RKO (cell line): ENCODE data around the gene SEZ6.
A peak's percentile ranks its signal among the peaks of the same experiment; 100 is the strongest.

Source experiments
- DNase-seq: peaks from one replicate; pipeline ENCODE4 v3.0.0-alpha.2; 2016; ENCODE audit warnings: low spot score

The SEZ6 gene

GRCh38 chr17:29034510-29034909 lies 28.7 kb upstream of the SEZ6 start:
- no peak for DNase-seq

DNA sequence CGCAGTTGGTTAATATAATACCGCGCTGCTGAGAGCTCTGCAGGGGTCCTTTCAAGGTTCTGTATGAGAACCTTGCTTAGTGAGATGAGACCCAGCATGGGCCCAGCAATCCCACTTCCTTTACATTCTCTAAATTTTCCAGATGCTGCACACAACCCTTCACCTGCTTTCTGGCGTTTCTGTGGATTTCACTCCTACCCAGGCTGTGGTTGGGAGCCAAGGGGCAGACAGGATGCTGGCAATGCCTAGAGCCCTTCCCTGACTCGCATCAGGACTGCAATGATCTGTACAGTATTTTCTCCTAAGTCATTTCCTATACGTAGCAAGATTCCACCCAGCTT lies 27.0 kb upstream of the SEZ6 start:
- no peak for DNase-seq

GRCh38 chr17:29032013-29032856 lies 26.4 kb upstream of the SEZ6 start:
- no peak for DNase-seq

DNA sequence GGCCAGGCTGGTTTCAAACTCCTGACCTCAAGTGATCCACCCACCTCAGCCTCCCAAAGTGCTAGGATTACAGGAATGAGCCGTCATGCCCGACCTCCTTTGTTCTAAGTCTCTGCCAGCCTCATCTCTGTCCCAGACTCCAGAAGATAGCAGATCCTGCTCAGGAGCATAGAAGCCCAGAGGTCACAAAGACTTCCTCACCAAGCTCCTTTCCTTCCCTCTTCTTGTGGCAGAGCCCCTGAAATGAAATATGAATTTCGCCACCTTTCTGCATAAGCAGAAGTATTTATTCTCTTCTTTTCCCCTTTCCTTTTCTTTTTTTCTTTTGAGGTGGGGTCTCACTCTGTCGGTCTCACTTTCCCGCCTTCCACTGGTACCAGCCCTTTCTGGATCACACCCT lies 25.7 kb upstream of the SEZ6 start:
- no peak for DNase-seq

DNA sequence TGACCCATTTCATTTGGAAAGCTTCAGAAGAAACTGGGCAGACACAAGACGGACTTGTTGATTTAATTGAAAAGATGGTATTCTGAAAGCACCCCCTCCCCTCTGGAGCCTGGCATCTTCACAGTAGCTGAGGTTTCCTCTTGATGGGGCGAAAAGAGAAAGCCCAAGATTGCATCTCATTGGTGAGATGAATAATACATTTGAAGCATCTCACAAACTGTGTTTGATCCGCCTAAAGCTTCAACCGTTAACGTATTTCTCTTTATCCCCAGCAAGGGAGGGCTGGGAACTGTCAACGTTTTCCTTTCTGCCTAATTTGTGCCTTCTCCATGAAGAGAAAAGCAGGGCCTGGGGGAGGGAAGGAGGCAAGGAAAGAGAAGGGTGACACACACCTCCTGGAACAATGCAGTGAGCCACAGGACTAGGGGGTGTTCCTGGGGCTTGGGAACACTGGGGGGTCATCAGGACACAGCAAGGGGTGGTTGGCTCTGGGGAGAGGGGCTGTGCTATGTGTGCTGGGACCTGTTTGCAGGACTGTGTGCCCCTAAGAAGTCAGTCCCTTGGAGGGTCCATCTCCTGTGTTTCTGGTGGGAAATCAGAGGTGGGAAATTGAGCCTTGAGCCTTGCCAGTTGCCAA lies 18.6 kb upstream of the SEZ6 start:
- DNase-seq, result no peak

- DNase-seq, result no peak
Observed at GRCh38 chr17:29022074-29022473, 16.2 kb upstream of the SEZ6 start.

DNA sequence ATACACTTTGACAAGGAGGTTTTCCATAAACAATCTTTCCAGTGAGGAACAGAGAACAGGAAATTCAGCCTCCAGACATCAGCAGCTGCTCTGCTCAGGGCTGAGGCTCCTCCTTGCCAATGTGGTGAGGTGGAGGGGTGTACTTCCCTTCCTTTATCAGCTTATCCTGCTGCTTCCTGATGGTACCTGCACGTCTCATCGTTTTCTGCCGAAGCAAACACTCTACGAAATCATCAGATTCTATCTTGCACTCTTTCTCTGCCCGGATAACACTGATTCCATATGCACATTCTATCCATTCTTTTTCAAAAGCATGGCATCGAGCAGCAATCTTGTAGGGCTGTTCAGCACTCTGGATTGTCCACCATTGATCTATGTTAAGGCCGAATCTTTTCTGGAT lies 15.4 kb upstream of the SEZ6 start:
- no peak for DNase-seq

- DNase-seq, result no peak
Observed at GRCh38 chr17:29020576-29020975, 14.7 kb upstream of the SEZ6 start.

- no peak for DNase-seq
Observed at GRCh38 chr17:29019475-29020181, 13.8 kb upstream of the SEZ6 start.

DNA sequence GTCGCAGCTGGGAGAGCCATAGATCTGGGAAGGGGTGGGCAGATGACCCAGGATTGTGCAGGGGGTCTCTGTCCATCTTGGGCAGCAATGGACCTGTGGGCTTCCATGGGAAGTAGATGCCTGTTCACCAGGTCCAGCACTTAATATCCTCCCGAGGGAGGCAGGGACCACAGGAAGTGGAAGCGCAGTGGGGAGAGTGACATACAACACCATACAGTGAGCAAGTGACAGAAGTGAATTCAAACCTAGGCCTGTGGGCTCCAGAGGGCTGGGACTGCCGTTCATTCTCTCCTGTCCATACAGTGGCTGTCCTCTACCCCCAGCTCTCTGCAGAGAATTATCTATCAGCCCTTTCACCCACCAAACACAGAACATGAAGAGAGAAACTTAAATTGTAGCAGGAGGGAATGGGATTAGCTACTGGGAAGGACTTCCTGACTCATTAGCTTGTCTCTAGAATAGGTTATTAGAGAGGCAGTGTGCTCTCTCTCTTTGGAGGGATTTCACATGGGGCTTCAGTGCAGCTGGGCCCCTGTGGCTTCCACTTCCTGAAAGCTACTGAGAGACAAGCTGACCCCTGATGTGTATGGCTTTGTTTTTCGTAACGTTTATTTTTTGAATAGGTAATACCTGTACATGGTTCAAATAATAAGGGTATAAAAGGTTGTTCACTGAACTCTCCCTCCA lies 13.1 kb upstream of the SEZ6 start:
- DNase-seq, result no peak

DNA sequence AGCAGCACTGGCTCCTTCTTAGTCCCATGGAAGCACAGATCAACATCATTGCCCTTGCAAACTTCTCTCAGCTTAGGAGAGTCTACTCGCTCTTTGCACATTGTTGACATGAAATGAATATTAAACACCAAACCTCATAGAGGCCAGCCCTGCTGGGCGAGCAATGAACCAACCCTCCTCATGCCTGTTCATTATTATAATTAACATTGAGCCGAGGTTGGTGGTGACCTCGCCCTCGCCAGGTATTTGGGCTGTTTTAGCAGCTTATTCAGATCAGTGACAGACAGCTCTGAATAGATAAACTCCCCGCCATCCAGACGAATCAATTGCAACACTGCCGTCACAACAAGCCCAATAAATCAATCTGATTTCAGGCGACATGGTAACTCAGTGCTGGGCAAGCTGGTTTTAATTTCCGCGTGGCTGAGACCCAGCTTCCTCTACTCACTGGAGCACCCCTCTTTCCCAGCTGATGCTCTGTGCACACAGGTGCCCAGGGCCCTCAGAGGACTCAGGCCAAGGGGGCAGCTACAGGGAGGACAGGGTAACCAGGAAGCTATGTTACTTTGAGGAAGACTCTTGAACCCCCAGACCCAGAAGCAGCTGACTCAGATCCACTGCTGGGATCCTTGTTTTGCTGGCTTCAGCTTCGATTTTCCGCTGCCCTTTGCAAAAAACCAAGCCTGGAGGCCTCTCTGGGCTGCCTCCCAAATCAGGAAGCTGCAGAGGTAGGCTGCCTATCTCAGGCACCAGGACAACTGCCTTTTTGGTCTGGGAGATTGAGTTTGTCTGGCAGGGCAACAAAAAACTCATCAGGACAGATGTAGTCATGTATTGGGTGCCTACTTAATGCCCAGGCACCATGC lies 10.7 kb upstream of the SEZ6 start:
- no peak for DNase-seq

DNA sequence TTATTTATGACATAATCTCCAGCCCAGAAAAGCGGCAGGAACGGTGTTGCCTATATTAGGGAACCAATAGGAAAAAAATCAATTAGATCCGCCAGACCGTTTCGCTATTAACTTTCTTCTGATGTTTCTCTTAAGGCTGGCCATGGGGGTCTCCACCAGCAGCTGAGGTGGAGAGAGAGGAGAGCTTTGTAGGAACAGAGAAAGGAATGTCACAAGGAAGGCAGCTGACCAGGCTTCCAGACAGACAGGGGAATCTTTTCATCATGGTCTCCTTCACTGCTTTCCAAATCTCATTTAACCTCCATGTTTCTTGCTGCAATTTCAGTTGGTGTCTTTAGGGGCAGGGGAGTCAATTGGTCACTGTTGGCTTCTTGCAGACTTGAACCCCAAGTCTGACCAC lies 8.9 kb upstream of the SEZ6 start:
- no peak for DNase-seq

DNA sequence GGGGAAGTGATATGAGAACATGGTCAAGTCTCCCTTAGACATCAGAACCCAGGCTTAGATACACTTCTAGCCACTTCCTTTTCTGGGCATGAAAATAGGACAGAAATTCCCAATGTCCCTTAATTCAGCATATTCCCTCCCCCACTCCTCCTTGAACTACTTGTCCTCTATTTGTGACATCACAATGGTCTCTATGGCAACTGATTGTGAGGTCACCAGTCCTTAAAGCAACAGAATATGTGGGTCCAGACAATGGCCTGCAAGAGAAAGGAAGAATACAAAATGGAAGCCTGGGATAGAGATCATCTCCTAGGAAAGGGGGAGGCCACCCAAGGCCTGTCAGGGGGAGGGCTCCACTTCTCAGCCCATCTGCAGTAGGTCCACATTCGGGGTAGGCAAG lies 6.7 kb upstream of the SEZ6 start:
- DNase-seq, result peak; percentile 15

GRCh38 chr17:29010586-29010985 lies 4.8 kb upstream of the SEZ6 start:
- no peak for DNase-seq

- DNase-seq, result no peak
Observed at GRCh38 chr17:29010129-29010528, 4.3 kb upstream of the SEZ6 start.

- DNase-seq, result no peak
Observed at GRCh38 chr17:29008591-29008990, 2.8 kb upstream of the SEZ6 start.

DNA sequence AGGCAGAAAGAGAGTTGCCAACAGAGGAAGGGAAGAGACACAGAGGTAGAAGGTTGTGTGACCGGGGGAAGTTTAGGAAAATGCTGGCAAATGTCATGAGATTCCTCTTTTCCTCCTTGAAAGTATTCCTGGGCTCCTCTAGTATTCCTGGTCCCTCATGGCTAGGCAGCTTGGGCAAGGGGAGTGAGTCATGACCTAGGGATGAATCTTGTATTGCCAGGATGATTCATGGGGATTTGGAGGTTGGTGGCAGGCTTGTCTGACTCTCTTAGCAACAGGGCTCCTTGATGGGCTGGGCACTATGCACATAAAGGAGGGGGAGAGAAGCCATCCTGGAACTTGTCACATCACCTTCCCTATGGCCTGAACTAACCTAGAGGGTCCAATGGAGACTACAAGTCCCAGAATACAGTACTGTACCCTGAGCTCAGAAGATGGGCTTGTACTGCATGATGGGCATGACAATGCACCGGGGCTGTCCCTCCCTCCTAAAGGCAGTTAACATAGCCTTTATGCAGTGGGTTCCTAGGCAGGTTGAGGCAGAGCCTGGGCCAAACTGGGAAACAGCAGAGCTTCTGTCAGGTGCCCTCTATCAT lies 2.1 kb upstream of the SEZ6 start:
- DNase-seq, result peak; percentile 79

DNA sequence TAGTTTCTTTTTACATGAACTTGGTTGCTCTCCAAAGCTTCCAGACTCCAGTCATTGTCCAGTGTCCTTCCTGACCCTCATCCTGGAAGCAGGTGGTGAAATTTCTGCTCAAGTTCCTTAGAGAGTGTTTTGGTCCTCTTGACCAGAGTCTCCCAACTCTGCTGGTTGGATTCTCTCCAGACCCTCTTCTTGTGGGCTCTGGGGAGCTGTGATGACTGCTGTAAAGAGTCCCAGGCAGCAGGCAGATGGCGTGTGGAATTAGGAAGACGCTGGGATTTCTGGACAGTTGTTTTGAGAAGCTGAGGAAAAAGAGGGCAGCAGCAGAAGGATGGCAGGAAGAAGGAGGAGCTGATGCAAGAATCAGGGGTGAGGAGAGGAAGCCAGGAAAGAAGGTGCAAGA lies 1.6 kb upstream of the SEZ6 start:
- DNase-seq, result no peak

GRCh38 chr17:29004081-29004692 lies 1.6 kb downstream of the SEZ6 start:
- no peak for DNase-seq

DNA sequence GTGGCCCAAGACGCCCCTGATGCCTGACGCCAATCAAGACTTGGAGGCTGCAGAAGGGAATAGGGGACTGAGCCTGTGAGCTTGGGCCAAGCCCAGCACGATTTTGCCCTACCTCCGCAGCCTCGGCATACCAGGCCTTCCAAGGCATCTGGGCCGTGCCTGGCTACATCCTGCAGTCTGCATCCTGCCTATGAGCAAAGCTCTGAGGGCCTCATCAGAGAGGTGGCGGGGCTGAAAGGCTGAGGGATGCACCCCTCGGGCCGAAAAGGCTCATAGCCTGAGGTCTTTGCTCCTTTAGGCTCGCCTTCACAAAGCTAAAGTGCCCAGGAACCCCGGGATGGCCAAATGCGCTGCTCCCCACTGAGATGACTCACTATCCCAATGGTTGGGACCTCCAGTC lies 2.5 kb downstream of the SEZ6 start:
- DNase-seq, result no peak

- DNase-seq, result no peak
Observed at GRCh38 chr17:29002811-29003210, 3.0 kb downstream of the SEZ6 start.
